CD4-positive, alpha-beta T cell treated with Interferon alpha-2 for 1 hour (primary cell): ENCODE data around the gene ENTHD1.

Source experiments
- DNase-seq, 2 donors: peaks; one replicate each; pipeline ENCODE4 v3.0.0-alpha.2; 2020 to 2022

The ENTHD1 gene

GRCh38 chr22:39712081-39712480, 181.5 kb downstream of the ENTHD1 start:
- DNase-seq = no peak

GRCh38 chr22:39710380-39711150, 183.0 kb downstream of the ENTHD1 start:
- no peak for DNase-seq

- no peak for DNase-seq
These were observed 185.7 kb downstream of the ENTHD1 start for GRCh38 chr22:39707816-39708215.

- no peak for DNase-seq
These were observed 186.2 kb downstream of the ENTHD1 start for GRCh38 chr22:39707351-39707750.

- DNase-seq = no peak
These were observed 187.0 kb downstream of the ENTHD1 start for GRCh38 chr22:39706376-39707140.

GRCh38 chr22:39705386-39705785, 188.2 kb downstream of the ENTHD1 start:
- DNase-seq = no peak

- no peak for DNase-seq
These were observed 189.5 kb downstream of the ENTHD1 start for GRCh38 chr22:39703928-39704639.

- DNase-seq = no peak
These were observed 190.5 kb downstream of the ENTHD1 start for GRCh38 chr22:39703091-39703490.

- DNase-seq = no peak
These were observed 193.0 kb downstream of the ENTHD1 start for GRCh38 chr22:39700565-39700964.

- no peak for DNase-seq
These were observed 193.8 kb downstream of the ENTHD1 start for GRCh38 chr22:39699631-39700360.

GRCh38 chr22:39697790-39698430, 195.7 kb downstream of the ENTHD1 start:
- DNase-seq = no peak

GRCh38 chr22:39693943-39694500, 199.5 kb downstream of the ENTHD1 start:
- DNase-seq = no peak
